Lower lobe of right lung (tissue), 2 donors: ENCODE results near the gene COTL1. TPM values are rescaled to one million over a fixed set of nuclear protein-coding genes. Genes with fewer than 3 reads are reported as not detected.

Experiments
- ATAC-seq, 2 donors: fragments of 200-7000 bp; cut with Tn5 transposase; one replicate each; pipeline ENCODE4 v1.9.1; 2020 to 2022; ENCODE audit warnings: mild to moderate bottlenecking in 2 of 2, moderate library complexity in 2 of 2
- DNase-seq: peaks from one replicate; pipeline ENCODE4 v3.0.0-alpha.2; 2020
- H3K27ac ChIP-seq: fragments of 200-600 bp; one replicate; pipeline ENCODE4 v1.8.0; 2022
- H3K27me3 ChIP-seq: fragments of 200-600 bp; one replicate; pipeline ENCODE4 v1.8.0; 2022; ENCODE audit warnings: low read depth
- H3K36me3 ChIP-seq: fragments of 200-600 bp; one replicate; pipeline ENCODE4 v1.8.0; 2022; ENCODE audit warnings: mild to moderate bottlenecking
- H3K4me1 ChIP-seq: fragments of 200-600 bp; one replicate; pipeline ENCODE4 v1.8.0; 2022
- H3K4me3 ChIP-seq: fragments of 200-600 bp; one replicate; pipeline ENCODE4 v1.8.0; 2022; ENCODE audit warnings: mild to moderate bottlenecking
- H3K9me3 ChIP-seq: fragments of 200-600 bp; one replicate; pipeline ENCODE4 v1.8.0; 2022
- intact Hi-C: fragments of 100-400 bp; cut with DNase I; formaldehyde crosslinking; loops from one replicate; pipeline ENCODE4 v1.11.0; 2022
- total RNA-seq: library from RNA; stranded (reverse); fragmentation: NEBNext Ultra II Directional; extraction: Animal tissue kit (Norgen Biotek cat#: 25700); gene quantifications from one replicate; pipeline ENCODE4 v1.2.1, GENCODE V29; 2021
- TF ChIP-seq, protein P1 (sequence below): fragments of 200-600 bp; IDR thresholded peaks from one replicate; pipeline ENCODE4 v1.8.0; 2022; ENCODE audit warnings: antibody characterized with exemption, mild to moderate bottlenecking
- donor health status: DM: no; HTN: yes; CAD: no; lungs with severe emphysema.

COTL1 gene
- total RNA-seq, 1 donor from 2014 or later: 221 TPM

DNA sequence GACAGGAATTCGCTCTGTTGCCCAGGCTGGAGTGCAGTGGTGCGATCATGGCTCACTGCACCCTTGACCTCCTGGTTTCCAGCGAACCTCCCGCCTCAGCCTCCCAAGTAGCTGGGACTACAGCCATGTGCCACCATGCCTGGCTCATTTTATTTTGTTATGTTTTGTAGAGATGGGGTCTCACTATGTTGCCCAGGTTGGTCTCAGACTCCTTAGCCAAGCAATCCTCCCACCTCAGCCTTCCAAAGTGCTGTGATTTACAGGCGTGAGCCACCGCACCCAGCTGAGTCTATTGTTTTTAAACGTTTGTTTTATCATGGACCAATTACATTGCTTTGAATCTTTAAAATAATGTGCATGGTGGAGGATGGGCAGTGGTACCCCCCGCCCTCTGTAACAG, 28.9 kb downstream of the COTL1 start:
- Histone ChIP-seq H3K4me1 (no peaks in the 10 kb centered on the region), H3K4me3 (no peak overlapping the region), H3K9me3 (no peaks in the 10 kb centered on the region), H3K27me3 (no peaks in the 10 kb centered on the region), H3K36me3 (peaks cover 21% of the 10 kb centered on the region), H3K27ac (no peak overlapping the region)
- DNase-seq (no peak), ATAC-seq (no peak)
- intact Hi-C loops: no loop called here
- TF ChIP-seq, protein P1, sequence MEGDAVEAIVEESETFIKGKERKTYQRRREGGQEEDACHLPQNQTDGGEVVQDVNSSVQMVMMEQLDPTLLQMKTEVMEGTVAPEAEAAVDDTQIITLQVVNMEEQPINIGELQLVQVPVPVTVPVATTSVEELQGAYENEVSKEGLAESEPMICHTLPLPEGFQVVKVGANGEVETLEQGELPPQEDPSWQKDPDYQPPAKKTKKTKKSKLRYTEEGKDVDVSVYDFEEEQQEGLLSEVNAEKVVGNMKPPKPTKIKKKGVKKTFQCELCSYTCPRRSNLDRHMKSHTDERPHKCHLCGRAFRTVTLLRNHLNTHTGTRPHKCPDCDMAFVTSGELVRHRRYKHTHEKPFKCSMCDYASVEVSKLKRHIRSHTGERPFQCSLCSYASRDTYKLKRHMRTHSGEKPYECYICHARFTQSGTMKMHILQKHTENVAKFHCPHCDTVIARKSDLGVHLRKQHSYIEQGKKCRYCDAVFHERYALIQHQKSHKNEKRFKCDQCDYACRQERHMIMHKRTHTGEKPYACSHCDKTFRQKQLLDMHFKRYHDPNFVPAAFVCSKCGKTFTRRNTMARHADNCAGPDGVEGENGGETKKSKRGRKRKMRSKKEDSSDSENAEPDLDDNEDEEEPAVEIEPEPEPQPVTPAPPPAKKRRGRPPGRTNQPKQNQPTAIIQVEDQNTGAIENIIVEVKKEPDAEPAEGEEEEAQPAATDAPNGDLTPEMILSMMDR: no peak

- DNase-seq: no peak
- H3K27ac ChIP-seq: no peak overlapping the region
Observed at GRCh38 chr16:84585886-84586285, 32.0 kb downstream of the COTL1 start.

DNA sequence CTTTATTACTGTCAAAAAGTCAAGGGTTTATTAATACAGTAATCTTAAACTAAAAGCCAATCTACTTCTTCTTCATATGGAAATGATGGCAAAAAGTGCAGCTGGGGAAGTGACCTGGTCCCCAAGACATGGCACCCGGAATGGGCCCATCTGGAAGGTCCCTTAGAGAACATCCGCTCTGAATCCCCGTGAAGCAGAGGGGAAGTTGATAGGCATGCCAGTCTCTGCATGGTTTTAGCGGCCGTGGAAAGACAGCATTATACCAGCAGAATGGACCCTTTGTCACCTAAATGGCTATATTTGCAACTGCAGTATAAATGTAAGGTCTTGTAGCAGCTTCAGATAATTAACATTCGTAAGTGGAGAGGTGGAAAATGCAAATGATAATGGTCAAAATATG, 32.4 kb downstream of the COTL1 start:
- Histone ChIP-seq H3K4me1 (no peaks in the 10 kb centered on the region), H3K4me3 (no peak overlapping the region), H3K36me3 (peaks cover 28% of the 10 kb centered on the region), H3K9me3 (no peaks in the 10 kb centered on the region), H3K27ac (no peak overlapping the region), H3K27me3 (no peaks in the 10 kb centered on the region)
- intact Hi-C loops: no loop called here
- TF ChIP-seq, protein P1: no peak
- DNase-seq (no peak), ATAC-seq (no peak)

More at GRCh38 chr16:84585886-84586285, 32.0 kb downstream of the COTL1 start:
- TF ChIP-seq, protein P1: no peak
- no peaks in the 10 kb centered on the region for H3K9me3 ChIP-seq
- intact Hi-C loops: no loop called here
- H3K4me1 ChIP-seq: no peaks in the 10 kb centered on the region
- no peak overlapping the region for H3K4me3 ChIP-seq
- H3K36me3 ChIP-seq: peaks cover 29% of the 10 kb centered on the region
- H3K27me3 ChIP-seq: no peaks in the 10 kb centered on the region
- ATAC-seq: peak; percentile 23 to 40

DNA sequence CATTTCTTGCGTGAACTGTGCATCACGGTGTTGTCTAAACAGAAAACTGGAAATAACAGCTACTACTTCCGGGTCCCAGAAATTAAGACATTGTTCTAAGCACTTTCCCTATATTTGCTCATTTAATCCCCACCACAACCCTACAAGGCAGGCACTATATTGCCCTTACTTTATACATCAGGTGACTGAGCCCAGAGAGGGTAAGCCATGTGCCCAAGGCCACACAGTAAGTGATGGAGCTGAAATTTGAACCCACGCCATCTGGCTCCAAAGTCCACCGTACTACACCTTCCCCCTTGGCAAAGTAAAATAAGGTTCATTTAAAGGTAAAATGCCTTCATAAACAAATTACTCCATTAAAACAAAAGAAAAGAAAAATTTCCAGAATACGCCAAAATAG, 33.2 kb downstream of the COTL1 start:
- ATAC-seq: no peak

GRCh38 chr16:84583995-84584394, 33.9 kb downstream of the COTL1 start:
- Histone ChIP-seq H3K9me3 (no peaks in the 10 kb centered on the region), H3K36me3 (peaks cover 13% of the 10 kb centered on the region), H3K27me3 (no peaks in the 10 kb centered on the region), H3K4me3 (no peak overlapping the region), H3K27ac (no peak overlapping the region), H3K4me1 (peaks cover 6% of the 10 kb centered on the region)
- intact Hi-C loops: no loop called here
- DNase-seq: no peak
- ATAC-seq: no peak
- TF ChIP-seq, protein P1: no peak

More for the DNA sequence above, 33.2 kb downstream of the COTL1 start:
- Histone ChIP-seq H3K27me3 (no peaks in the 10 kb centered on the region), H3K4me1 (peaks cover 2% of the 10 kb centered on the region), H3K36me3 (peaks cover 20% of the 10 kb centered on the region), H3K9me3 (no peaks in the 10 kb centered on the region), H3K27ac (no peak overlapping the region), H3K4me3 (no peak overlapping the region)
- intact Hi-C loops: no loop called here
- TF ChIP-seq, protein P1: no peak
- no peak for DNase-seq
